Activated T-cell treated with anti-CD3 and anti-CD28 coated beads for 24 hours (primary cell): Measurements from ENCODE around the gene PARL.
"Not testable (repeated sequence)": the region's sequence is repeated elsewhere in the genome, so short reads cannot be mapped to it uniquely, and the experiment has no call there.

Experiments used
- DNase-seq: peaks from one replicate; pipeline ENCODE4 v3.0.0-alpha.2; 2020; ENCODE audit warnings: low read depth

Gene PARL

DNA sequence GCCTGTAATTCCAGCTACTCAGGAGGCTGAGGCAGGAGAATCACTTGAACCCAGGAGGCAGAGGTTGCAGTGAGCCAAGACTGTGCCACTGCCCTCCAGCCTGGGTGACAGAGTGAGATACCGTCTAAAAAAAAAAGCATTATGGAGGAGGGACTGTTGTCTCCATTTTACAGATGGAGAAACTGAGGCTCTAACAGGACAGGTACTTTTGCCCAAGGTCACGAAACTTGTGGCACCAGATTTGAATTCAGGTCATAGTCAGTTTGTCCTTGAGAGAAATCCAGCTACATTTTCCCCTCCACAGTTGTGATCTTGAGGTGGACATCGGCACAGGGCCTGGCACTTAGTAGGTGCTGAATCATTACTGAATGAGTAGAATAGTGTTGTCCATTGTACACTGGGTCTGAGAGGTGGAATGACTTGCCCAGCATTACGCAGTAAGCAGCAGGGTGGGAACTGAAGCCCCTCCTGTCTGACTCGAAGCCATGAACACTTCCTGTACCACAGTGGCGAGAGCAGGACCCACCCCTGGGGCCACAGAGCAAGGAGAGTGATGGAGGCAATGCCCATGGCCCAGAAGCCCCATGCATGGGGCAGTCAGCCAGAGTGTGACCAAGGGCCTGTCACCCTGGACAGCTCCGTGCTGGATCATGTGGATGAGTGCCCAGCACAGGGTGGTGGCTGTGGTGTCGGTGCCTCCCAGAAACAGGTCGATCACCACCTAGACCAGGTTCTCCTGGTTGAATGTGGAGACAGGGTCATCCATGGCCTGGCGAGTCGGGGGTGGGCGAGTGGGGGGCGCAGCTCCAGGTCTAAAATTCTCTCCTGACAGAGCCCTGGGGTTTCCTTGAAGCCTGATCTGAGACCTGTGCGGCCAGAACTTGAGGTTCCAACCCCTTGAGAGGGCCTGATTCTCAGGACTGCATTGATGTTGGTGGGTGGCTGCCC, 20.4 kb upstream of the PARL start:
- no peak for DNase-seq

DNA sequence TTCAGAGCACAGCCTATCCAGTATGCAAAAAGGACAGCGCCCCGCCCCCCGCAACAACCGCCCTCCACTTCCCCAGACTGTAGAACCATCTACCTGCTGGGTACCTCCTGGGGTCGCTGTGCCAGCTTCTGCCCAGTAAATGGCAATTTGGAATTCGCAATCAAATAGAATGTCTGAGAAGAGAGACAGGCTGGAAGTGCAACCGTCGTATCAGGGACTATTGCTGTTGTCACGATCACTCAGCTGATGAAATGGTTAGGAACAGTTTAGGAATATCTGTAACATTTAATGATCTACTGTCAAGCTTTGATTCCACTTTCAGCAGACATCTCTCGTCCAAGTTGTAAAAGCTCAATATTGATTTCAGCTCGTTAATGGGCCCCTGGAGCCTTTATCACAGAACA, 13.3 kb upstream of the PARL start:
- DNase-seq, result no peak

DNA sequence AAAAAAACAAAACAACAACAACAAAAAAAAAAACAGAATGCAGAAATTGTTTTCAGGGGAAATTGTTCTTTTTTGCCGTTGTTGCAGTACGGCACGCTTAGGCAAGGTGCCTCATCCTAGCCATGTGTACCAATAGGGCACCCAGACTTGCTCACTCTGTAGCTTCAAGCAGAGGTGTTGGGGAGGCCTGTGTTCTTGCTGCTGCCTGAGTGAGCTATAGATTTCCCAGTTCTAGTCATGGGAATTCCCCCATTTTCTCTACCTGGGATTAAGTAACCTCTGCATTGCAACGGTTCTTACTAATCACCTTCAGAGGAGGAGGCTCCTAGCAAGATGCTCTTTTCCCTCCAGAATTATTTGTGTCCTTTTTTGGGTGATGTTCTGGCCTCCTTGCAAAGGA, 12.9 kb upstream of the PARL start:
- no peak for DNase-seq

DNA sequence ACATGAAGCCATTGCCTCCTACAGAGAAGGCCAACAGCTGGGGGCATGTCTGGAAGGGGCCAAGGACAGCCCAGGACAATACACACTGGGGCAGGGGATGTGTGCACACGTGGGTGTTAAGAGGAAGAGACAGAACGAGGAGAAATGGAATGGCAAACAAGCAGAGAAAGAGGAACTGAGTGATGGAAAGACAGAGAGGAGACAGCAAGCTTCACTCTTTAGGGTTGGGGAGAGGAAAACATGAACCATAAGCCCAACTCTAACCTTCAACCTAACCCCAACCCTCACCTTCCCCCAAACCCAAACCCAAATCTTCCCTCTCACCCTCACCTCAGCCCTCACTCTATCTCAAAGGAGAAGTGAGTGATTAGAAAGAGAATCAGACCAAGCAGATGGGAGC, 11.9 kb upstream of the PARL start:
- no peak for DNase-seq

DNA sequence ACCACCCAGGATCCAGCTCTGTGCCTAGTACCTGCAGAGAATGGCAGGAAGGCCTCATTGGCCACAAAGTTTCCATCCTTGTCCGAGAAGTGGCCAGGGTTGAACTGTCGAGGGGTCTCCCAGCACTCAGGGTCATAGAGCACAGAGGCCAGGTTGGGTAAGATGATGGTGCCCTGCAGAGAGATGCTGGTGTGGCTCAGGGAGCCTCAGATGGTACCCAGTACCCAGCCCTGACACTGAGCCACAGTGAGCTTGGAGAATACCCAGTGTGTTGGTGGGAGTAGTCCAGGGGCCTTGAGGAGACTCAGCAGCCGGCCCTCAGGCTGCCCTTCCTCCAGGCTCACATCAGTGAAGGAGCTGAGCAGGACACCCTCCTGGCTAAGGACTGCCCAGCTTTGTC, 11.5 kb upstream of the PARL start:
- no peak for DNase-seq

DNA sequence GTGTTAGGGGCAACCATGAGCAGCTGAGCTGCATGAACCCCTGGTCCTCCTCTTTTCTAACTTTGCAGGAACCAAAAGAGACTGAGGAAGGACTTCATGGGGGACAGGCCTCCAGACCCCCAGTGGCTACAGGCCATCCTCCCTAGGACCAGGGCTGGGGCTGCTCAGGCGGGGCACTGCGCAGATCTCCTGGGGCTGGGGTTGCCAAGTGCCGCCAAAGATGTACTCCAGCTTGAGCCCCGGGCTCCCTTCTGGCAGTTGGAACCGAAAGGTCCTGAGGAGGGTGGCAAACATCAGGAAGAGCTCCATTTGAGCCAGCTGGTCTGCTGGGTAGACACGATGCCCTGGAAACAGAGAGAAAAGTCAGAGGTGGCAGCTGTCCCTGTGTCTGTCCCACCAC, 11.1 kb upstream of the PARL start:
- DNase-seq, result no peak

DNA sequence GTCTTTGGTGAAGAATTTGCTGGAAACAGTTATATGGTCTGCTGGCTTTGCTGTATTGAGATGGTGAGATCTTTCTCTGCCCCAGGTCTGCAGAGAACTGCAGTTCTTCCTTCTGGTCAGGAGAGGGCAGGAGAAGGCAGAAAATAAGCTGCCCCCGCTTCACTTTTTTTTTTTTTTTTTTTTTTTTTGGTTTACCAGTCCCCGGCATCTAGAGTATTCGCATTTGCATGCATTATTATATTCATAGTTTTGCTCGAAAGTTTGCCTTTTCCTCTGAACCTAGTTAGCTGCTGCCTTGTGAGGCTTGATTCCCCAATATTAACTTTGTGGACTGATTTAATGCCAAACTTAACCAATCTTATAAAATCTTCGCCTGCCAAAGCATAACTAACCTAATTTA, 10.6 kb upstream of the PARL start:
- DNase-seq, result peak; percentile 13

DNA sequence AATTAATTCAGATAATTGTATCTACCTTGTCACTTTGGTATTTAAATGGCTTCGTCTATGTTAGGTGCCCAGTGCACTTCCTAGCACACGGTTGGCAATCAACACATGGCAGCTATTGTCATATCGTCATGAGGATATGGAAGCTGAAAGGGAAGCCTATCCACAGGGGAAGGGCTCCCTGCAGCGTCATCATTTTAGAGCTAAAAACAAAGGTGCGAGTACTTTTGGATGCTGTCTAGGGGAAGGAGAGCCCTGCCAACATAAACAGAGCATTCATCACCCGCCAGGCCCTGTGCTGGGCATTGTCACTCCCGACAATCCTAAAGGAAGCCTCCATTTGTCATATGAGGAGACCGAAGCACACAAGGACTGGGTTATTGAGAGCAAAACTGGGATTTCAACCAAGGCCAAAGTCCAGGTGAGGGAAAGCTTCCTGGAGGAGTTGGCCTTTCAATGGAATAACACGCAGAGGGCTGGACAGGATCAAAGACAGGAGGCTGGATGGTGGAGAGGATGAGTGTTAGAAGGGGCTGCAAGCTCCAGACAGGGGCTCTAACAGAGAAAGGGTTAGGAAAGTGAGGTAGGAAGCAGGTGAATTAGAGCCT, 8.0 kb upstream of the PARL start:
- DNase-seq, result no peak

DNA sequence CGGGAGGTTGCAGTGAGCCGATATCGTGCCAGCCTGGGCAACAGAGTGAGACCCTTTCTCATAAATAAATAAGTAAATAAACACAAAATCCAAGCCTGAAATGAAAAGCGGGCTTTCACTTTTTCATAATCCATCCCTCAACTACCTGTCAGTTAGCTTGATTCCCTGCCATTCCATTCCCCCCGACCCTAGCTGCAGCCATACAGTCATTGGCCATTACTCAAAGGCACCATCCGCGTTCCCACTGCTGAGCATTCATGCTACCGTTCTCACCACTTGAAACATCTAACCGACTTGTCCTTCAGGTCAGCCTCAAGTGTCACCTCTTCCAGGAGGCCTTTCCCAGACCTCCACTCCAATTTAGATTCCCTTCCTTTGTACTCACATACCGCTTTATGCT, 1.1 kb upstream of the PARL start:
- no peak for DNase-seq

DNA sequence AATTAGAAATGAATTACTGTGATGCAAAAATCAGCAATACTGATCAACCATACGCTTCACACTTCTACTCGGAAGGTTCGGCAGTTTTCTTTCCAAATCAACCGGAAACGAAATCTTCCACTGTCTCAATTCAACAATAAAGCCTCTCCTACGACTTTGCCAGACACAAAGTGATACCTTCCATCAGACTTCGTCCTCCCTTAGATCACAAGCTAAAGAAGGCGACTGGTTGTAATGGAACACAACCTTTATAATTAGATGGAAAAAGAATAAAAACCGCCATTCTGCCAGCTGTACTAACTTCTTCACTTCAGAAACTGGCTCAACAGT, 618 bp downstream of the PARL start:
- no peak for DNase-seq

DNA sequence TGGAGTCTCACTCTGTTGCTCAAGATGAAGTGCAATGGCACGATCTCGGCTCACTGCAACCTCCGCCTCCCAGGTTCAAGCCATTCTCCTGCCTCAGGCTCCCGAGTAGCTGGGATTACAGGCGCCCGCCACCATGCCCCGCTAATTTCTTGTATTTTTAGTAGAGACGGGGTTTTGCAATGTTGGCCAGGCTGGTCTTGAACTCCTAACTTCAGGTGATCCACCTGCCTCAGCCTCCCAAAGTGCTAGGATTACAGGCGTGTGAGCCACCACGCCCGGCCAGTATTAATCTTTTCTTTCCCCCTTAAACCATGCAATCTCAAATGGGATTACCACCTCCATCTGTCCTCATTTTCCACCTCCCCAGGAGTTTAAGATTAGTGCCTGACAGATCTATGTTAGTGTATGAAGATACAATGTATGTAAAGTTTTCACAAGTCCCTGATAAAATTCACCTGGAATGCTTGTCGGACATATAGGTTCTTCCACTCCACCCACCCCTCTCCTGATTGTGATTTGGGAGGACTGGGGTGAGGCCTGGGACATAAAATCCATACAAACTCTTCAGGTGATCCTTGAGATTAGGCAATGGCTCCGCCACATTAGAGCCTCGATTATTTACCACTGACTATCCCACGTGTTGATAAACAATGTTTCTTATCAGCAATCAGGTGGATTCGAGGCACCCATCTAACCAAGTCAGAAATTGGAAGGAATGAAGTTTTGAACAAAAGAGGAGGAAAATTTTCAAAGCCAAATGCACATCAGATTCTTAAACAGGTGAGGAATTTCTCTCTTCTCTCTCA, 1.2 kb downstream of the PARL start:
- DNase-seq, result no peak

DNA sequence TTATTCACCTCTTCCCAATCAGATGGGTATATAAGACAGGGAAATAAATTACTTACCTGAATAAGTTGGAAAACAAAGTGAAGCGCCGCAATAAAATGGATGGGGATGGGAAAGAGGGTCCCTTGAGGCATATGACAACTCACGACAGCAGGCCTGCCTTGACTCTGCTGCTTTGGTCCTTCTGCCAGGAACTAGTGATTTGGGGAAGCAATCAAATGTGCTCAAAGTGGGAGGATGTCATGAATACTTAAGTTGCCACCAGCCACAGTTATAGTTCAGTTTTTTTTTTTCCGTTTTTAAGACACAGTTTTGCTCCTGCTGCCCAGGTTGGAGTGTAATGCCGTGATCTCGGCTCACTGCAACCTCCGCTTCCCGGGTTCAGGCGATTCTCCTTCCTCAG, 4.6 kb downstream of the PARL start:
- no peak for DNase-seq

DNA sequence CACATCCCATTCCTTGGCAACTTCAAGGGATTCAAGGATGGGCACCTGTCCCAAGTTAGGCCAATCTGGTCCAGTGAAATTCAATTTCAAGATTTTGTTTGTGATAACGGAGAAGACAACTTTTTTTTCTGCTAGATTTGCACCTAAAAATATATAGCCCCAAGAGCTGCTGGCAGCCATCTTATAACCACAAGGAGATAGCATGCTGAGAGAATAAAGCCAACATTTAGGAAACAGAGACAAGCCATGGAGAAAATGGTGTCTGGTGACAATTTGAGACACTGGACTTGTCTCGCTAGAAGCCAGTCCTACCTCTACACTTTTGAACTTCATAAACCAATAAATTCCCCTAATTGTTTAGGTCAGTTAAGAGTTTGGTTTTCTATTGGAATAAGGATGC, 5.4 kb downstream of the PARL start:
- no peak for DNase-seq

DNA sequence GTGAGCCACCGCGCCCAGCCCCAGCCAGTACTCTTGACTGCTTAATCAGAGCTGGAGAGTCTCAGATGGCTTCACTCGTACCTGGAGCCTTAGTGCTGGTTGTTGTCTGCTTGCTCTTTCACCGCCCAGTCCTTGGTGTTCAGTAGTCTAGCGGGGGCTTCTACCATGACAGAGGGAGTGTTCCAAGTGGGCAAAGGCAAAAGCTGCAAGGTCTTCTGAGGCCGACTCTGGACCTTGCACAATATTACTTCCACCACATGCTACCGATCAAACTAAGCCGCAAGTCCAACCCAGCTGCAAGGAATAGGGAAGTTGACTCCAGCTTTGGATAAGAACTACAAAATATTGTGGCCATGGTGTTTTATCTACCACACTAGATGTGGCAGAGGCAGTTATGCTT, 6.6 kb downstream of the PARL start:
- DNase-seq, result no peak

DNA sequence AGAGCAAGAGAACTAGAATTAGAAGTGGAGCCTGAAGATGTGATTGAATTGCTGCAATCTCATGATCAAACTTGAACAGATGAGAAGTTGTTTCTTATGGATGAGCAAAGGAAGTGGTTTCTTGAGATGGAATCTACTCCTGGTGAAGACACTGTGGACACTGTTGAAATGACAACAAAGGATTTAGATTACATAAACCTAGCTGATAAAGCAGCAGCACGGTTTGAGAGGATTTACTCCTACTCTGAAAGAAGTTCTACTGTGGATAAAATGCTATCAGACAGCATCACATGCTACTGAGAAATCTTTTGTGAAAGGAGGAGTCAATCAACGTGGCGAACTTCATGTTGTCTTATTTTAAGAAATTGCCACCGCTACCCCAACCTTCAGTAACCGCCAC, 7.5 kb downstream of the PARL start:
- not testable (repeated sequence) for DNase-seq

DNA sequence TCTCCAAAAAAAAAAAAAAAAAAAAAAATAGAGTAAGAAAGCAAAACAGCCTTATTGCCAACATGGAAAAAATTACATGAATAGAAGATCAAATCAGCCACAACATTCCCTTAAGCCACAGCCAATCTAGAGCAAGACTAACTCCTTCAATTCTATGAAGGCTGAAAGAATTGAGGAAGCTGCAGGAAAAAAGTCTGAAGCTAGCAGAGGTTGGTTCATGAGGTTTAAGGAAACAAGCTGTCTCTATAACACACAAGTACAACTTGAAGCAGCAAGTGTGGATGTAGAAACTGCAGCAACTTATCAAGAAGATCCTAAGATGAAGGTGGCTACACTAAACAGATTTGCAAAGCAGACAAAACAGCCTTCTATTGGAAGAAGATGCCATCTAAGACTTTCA, 9.3 kb downstream of the PARL start:
- no peak for DNase-seq

DNA sequence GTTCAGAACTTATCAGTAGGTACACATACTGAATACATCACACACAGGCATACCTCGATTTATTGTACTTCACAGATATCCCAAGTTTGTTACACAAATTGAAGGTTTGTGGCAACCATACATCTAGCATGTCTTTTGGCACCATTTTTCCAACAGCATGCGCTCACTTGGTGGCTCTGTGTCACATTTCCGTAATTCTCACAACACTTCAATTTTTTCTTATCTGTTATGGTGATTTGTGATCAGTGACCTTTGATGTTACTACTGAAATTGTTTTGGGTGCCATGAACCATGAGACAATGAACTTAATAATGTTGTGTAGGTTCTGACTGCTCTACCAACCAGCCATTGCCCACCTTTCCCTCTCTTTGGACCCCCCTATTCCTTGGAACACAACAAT, 10.8 kb downstream of the PARL start:
- DNase-seq, result no peak

DNA sequence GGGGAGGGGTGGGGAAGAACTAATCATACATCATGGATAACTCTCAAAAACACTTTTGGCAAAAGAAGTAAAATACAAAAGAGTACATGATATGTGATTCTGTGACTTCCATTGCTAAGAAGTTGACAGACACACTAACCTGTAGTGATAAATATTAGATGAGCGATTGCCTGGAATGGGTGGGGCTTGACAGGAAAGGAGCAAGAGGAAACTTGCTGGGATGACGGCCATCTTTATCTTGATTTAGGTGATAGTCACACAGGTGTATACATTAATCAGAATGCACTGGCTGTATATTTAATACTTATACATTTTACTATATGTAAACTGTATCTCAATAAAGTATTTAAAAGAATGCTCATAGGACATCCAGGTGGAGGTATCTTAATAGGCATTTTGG, 13.1 kb downstream of the PARL start:
- DNase-seq, result no peak

DNA sequence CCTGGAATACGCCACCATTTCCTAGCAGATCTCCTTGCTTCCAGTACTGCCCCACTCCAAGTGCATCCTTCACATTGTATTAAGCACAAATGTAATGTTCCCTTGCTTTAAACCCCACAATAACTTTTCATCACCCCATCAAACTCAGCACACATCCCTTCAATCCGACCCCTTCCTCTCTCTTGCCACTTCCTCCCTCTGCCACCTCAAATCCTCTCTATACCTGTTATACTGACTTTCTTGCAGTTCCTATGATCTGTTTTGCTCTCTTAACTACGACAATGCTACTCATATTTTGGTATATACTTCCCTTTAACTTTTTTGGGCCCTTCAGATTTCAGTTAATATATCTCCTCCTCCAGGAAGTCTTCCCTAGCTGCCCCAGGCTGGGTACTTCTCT, 14.1 kb downstream of the PARL start:
- DNase-seq, result no peak

DNA sequence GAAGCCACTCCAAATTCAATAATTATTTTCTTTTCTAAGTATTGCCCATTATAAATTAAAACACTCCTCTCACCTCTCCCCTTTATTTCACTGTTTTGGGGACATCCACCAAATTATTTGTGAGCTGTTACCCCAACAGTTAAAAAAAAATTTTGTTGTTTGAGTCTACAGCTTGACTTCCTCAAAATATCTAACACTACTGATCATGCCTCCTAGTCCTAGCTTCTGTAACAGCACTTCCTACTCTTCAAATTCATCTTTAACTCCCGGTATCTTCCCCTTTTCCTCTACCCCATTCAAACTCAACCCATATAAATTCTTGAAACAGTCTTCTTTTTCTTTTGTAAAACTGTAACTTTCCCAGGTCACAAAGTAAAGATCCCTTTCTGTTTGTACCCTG, 15.9 kb downstream of the PARL start:
- no peak for DNase-seq

DNA sequence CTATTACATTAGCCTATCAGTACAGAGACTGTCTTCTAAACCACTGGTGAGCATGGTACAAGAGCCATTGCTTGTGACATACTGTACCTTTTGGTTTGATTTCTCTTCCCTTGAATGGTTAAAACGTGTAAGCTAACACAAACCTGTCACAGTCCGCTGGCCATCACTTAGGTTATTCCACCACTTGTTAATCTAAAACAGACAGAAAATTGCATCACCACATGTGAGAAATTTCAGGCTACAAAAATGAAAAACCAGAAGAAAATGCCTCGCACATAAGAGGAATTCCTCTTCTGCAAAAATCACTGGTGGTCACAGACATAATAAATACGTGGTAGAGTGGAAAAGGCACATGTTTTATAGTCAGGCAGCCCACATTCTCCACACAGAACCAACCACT, 22.1 kb downstream of the PARL start:
- no peak for DNase-seq

DNA sequence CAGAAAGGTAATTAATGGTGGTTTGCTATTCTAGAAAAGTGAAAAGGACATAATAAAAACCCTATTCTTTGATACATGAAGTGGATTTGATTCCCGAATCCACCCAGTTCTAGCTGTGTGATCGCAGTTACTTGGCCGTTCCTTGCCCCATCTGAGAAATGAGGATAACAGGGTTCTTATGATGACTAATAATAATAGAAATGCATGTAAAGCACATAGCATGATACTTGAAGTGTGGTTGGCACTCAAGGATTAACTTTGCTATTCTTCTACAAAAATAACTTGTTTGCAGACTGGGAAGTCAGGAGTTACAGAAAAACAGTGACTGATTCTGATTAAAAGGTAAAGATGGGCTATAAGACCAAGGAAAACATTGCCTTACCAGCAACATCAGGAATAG, 26.8 kb downstream of the PARL start:
- DNase-seq, result no peak
